ENCODE data around the gene ANO10. TPM values are rescaled to one million over a fixed set of nuclear protein-coding genes. Genes with fewer than 3 reads are reported as not detected.

Gene ANO10
- total RNA-seq, 4 donors from 2014 or later: 20.2 to 29.2 (median 26.1) TPM

GRCh38 chr3:43425829-43426228 lies 196.0 kb downstream of the ANO10 start:
- ATAC-seq (ENCODE audit: low FRiP score) (no peak), DNase-seq (ENCODE audit: low spot score) (no peak)
- TF ChIP-seq, protein P1, sequence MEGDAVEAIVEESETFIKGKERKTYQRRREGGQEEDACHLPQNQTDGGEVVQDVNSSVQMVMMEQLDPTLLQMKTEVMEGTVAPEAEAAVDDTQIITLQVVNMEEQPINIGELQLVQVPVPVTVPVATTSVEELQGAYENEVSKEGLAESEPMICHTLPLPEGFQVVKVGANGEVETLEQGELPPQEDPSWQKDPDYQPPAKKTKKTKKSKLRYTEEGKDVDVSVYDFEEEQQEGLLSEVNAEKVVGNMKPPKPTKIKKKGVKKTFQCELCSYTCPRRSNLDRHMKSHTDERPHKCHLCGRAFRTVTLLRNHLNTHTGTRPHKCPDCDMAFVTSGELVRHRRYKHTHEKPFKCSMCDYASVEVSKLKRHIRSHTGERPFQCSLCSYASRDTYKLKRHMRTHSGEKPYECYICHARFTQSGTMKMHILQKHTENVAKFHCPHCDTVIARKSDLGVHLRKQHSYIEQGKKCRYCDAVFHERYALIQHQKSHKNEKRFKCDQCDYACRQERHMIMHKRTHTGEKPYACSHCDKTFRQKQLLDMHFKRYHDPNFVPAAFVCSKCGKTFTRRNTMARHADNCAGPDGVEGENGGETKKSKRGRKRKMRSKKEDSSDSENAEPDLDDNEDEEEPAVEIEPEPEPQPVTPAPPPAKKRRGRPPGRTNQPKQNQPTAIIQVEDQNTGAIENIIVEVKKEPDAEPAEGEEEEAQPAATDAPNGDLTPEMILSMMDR (IDR thresholded peaks at IDR 0.05): no peak

DNA sequence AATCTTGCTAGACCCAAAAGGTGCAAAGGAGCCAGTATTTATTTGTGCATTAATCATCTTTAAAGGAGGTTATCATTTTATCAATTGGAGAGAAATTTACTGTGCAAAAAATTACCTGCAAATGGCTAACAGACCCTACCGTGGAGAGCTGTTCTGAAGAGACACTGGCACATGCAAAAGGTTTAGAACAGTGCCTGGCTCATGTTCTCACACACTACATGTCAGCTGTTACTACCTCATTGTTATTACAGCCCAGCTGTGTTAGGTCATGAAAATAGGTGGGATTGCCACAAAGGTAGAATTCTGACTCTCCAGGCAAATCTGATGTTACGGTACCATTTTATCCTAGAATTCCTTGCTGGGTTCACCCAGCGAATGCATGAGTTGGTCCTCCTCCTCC lies 198.2 kb downstream of the ANO10 start:
- ATAC-seq (ENCODE audit: low FRiP score): no peak
- no peak for DNase-seq (ENCODE audit: low spot score)
- TF ChIP-seq, protein P1 (IDR thresholded peaks at IDR 0.05): no peak

- TF ChIP-seq, protein P1 (IDR thresholded peaks at IDR 0.05): no peak
- DNase-seq (ENCODE audit: low spot score) (no peak), ATAC-seq (ENCODE audit: low FRiP score) (no peak)
Observed at GRCh38 chr3:43423142-43423541, 198.7 kb downstream of the ANO10 start.

DNA sequence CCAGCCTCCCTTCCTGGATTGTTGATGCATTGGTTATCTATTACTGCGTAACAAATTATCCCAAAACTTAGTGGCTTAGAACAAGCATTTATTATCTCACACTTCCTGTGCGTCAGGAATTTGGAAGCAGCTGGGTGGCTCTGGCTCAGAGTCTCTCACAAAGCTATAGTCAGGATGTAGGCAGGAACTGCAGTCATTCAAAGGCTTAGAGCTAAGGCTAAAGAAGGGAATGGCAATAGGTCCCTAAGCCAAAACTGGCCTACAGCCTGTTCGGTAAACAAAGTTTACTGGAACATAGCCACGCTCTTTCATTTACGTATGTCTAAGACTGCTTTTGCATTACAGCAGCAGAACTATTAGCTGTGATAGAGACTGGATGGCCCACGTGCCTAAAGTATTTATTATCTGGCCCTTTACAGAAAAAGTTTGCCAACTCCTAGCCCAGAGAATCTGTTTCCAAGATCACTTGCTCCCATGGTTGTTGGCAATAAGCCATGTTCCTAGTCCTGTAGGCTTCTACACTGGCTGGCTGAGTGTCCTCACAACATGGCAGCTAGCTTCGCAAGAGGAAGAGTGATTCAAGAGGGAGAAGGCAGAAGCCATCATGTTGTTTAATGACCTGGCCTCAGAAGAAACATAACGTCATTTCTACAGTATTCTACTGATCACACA lies 203.1 kb downstream of the ANO10 start:
- no peak for ATAC-seq (ENCODE audit: low FRiP score)
- TF ChIP-seq, protein P1 (IDR thresholded peaks at IDR 0.05): no peak
- DNase-seq (ENCODE audit: low spot score): no peak

DNA sequence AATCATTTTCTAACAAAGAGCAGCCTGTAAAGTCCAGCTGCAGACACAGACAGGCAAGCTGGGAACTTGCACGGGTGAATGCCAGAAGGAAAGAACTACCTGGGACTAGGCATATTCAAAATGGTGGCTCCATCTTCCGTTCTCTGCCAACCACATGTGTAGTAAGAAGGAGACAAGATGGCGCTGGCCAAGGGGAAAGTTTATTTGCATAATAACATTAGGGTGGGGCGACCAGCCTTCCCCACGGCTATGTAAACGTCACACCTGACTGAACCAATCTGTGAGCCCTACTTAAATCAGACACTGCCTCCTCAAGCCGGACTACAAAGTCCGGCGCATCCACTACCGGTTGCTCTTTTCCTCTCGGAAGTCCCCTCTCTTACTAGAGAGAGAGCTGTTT lies 204.7 kb downstream of the ANO10 start:
- TF ChIP-seq, protein P1 (IDR thresholded peaks at IDR 0.05): no peak
- DNase-seq (ENCODE audit: low spot score) (no peak), ATAC-seq (ENCODE audit: low FRiP score) (no peak)

- DNase-seq (ENCODE audit: low spot score): no peak
- TF ChIP-seq, protein P1 (IDR thresholded peaks at IDR 0.05): no peak
- ATAC-seq (ENCODE audit: low FRiP score): no peak
Observed at GRCh38 chr3:43415088-43415487, 206.7 kb downstream of the ANO10 start.

GRCh38 chr3:43413676-43414368 lies 208.0 kb downstream of the ANO10 start:
- no peak for ATAC-seq (ENCODE audit: low FRiP score)
- TF ChIP-seq, protein P1 (IDR thresholded peaks at IDR 0.05): no peak
- DNase-seq (ENCODE audit: low spot score): no peak

All from omental fat pad (tissue), 4 donors.